Gastroesophageal sphincter (tissue), 3 donors: ENCODE measurements around the gene MAPK4.

Experiments used
- EP300 ChIP-seq: sonication (generic); formaldehyde crosslinking; IDR thresholded peaks from one replicate; pipeline ENCODE4 v1.6.1; 2017; ENCODE audit warnings: antibody characterized with exemption, mild to moderate bottlenecking
- POLR2A ChIP-seq, 2 donors: fragments of 450-650 bp; IDR thresholded peaks; one replicate each; pipeline ENCODE4 v1.6.1; 2017; ENCODE audit warnings: antibody characterized with exemption in 2 of 2, mild to moderate bottlenecking in 2 of 2, moderate library complexity in 1 of 2
- POLR2AphosphoS5 ChIP-seq: sonication (generic); formaldehyde crosslinking; IDR thresholded peaks from one replicate; pipeline ENCODE4 v1.6.1; 2017; ENCODE audit warnings: antibody characterized with exemption
- TF ChIP-seq, protein P1 (sequence below), 4 experiments: fragments of 200-600 bp in 2 of 4; fragments of 450-650 bp in 2 of 4; sonication (generic) in 1 of 4; IDR thresholded peaks; one replicate each; pipeline ENCODE4 v1.5.1; 2017 to 2019; ENCODE audit warnings: antibody characterized with exemption in 4 of 4, mild to moderate bottlenecking in 2 of 4, moderate library complexity in 2 of 4

DNA sequence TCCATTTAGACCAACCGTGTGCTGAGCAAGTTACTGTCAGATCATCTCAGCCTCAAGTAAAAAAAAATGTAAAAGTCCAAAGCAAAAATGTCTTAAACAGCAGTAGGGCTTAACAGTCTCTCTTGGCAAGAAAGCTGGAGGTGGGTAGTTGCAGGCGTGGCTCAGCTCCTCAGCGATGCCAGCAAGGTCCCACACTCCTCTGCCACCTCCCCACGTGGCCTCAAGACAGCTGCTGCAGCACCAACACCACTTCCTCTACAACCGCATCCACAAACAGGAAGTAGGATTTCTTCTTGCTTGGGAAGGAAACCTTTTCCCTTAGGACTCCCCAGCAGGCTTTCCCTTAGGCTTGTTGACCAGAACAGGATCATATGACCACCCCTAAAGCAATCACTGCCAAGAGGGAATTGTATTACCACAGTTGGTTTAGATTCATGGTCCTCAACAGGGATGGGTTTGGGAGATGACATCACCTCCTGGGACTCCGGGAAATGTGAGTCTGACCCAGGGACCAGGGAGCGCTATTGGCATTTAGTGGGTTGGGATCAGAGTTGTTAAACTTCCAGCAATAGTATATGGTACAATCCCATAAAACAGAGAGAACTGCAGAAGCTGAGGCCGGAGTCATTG is 97.1 kb downstream of the MAPK4 start:
- TF ChIP-seq, protein P1, sequence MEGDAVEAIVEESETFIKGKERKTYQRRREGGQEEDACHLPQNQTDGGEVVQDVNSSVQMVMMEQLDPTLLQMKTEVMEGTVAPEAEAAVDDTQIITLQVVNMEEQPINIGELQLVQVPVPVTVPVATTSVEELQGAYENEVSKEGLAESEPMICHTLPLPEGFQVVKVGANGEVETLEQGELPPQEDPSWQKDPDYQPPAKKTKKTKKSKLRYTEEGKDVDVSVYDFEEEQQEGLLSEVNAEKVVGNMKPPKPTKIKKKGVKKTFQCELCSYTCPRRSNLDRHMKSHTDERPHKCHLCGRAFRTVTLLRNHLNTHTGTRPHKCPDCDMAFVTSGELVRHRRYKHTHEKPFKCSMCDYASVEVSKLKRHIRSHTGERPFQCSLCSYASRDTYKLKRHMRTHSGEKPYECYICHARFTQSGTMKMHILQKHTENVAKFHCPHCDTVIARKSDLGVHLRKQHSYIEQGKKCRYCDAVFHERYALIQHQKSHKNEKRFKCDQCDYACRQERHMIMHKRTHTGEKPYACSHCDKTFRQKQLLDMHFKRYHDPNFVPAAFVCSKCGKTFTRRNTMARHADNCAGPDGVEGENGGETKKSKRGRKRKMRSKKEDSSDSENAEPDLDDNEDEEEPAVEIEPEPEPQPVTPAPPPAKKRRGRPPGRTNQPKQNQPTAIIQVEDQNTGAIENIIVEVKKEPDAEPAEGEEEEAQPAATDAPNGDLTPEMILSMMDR (IDR thresholded peaks at IDR 0.05) = no peak
- TF ChIP-seq POLR2A (IDR thresholded peaks at IDR 0.05) (no peak), POLR2AphosphoS5 (no peak), EP300 (no peak)
